HS-27A (cell line): ENCODE results near the gene PLCB1.
"Not testable (repeated sequence)": the region's sequence is repeated elsewhere in the genome, so short reads cannot be mapped to it uniquely, and the experiment has no call there.

Experiments
- DNase-seq: peaks from one replicate; pipeline ENCODE4 v3.0.0-alpha.2; 2012; ENCODE audit warnings: low read depth, missing footprints

PLCB1 gene

DNA sequence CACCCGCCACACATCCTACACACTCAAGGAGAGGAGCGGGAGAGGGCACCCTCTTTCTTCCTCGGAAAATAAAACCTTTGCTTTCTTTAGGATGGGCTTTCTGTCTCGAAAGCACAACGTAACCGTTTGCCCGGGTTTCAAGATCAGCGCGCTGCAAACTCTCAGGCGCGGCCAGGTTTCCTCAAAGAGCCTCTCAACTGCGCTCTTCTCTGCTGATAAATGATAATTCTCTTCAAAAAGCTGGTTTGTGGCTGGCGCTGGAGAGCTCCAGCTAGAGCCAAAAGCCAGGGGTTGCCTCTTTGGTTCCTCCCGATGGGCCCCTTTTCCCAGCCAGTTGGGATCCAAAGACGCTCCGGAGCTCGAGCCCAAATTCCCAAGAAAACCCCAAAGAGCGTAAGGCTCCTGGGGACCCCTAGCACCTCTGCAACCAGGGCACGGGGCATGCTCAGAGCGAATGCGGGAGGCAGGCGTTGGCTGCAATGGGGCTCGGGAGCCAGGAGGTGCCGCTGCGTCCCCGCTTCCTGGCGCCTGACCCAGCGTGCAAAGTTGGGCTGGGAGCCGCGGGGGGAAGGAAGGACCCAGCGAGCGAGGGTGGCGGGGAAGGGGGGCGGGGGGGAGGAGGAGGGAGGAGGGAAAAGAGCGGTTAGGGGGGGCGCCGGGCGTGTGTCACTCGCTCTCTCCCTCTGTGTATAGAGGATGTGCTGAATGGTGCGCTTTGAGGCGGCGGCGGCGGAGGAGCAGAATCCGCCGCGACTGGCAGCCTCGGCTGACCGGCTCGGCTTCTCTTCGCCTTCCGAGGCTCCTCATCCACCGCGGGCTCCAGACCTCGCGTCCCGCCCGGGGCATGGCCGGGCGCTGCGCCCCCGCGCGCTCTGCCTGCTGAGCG, at the start of gene PLCB1:
PLCB1 (plus strand) TSS at position 669 of the 886 bp plus-strand sequence. CDS start 386 bp downstream, outside the sequence.
- no peak for DNase-seq

DNA sequence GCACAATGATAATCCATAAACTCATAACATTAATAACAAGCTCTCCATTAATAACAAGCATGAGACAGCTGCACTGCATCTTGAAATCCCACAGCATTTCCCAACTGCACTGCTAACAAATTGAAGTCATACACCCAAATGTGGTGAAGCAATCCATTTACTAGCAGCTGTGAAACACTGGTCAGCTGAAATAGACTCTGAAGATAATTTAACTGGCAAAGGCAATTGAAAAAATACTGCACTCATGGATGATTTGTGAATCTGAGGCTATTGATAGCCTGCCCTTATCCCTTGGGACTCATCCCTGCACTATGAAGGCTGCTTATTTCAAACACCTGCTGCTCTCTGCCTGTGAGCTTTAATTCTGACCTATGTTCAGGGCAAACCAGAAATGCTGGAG, 49.1 kb upstream of the PLCB1 start:
- DNase-seq, result no peak

DNA sequence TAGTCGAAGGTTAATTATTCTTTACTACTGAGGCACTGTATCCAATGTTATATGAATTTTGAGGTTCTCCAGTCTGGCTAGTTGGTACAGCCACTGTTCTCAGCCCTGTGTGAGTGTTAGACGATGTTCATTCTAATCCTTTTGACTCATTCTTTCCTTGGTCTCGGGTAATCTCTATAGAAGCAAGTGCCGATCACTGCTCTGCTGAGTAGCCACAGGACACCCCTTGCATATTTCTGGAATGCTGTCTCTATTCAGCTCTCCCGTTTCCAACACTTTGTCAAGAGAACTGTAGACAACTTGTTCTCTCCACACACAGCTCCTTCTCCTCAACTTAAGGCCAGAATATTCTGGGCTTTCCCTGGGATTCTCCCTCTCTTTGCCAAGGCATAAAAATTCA, 42.4 kb upstream of the PLCB1 start:
- DNase-seq, result no peak

GRCh38 chr20:8094415-8094818, 37.6 kb upstream of the PLCB1 start:
- no peak for DNase-seq

DNA sequence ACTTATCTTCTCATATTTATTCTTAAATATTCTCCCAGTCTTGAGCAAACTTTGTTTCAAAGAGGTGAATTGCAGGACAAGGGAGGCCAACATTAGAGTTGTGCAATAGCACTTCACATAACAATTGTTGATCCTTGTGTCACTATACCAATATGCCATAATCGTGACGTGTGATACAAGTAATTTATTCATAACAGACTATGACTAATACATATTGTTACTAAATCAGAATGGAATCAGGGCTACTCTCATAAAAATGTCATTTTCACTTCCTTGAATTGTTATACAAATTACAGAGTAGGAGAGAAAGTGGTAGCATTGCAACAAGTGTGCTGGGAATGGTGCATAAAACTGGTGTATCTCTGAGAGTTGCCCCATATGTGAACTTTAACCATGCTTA, 37.2 kb upstream of the PLCB1 start:
- DNase-seq, result no peak

GRCh38 chr20:8095648-8096572, 36.2 kb upstream of the PLCB1 start:
- DNase-seq, result no peak

DNA sequence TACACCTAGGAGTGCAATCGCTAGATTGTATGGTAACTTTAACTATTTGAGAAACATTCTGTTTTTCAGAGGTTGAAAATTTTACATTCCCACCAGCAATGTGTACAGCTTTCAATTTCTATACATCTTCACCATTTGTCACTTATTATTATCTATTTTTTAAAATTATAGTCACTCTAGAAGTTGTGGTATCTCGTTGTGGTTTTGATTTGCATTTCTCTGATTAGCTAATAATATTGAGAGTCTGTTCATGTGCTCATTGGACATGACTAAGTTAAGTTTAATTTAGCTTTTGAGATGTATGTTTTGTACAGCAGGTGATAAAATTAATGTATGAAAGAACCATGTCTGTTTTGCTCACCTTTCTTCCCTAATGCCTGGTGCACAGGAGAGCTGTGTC, 34.8 kb upstream of the PLCB1 start:
- no peak for DNase-seq

DNA sequence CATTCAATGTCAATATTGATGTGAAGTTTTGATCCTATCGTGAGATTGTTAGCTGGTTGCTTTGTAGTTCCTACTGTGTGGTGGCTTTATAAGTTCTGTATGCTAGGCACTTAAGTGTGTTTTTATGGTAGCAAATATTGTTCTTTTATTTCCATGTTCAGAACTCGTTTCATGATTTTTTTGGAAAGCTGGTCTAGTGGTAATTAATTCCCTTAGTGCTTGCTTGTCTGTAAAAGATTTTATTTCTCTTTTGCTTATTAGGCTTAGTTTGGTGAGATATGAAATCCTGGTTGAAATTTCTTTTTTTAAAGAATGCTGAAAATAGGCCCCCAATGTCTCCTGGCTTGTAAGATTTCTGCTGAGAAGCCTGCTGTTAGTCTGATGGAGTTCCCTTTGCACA, 27.8 kb upstream of the PLCB1 start:
- DNase-seq, result no peak

- not testable (repeated sequence) for DNase-seq
These were observed 17.5 kb upstream of the PLCB1 start for GRCh38 chr20:8114612-8115011.

DNA sequence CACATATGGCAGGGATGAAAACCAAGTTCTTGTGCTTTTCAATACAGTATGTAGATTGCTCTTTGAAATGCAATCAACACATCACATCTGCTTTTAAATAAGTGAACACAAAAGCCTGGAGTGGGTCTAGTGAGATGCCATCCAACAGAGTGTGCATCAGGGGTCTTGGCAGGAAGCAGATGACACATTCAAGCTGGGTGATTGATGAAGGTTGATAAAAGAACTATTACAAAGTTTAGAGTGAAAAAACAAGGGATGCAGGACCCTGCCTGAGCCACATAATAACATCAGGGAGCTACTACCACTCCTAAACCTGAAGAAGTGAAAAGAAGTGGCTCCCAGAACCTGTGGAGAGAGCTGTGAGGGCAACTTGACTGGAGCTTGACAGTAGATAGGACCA, 16.6 kb upstream of the PLCB1 start:
- no peak for DNase-seq

DNA sequence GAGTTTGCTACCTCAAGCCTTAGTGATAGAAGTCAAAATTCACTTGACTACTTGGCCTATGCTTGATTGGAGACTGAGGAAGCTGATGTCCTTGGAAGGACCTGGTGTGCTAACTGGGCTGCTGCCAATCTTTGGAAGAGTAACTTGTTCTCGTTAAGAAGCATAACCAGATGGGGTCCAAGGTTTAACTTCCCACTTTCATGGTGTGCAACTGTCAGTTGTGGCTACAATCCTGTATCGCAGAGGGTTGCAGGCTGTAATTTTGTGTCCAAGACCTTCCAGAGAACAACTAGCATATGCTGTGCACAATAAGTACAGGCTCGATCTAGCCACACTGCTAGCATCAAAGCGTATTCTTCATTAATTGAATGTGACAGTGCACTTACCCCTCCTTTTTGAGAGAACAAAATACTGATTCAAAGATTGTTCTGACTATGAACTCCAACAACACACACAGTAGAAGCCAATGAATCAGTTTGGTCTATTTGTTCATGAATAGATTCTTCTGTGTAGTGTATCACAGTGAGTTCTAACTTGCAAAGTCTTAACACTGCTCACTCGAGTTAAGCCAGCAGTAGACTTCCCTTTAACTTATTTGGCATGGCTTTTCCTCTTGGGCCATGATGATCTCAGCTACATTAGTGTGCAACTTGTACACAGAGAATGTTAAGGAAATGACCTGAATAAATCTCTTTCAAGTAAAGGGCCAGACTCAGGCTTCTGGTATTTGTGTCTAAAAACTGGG, 15.8 kb upstream of the PLCB1 start:
- no peak for DNase-seq

GRCh38 chr20:8117636-8118035, 14.4 kb upstream of the PLCB1 start:
- no peak for DNase-seq

GRCh38 chr20:8118039-8118438, 14.0 kb upstream of the PLCB1 start:
- DNase-seq, result no peak

- no peak for DNase-seq
These were observed 13.3 kb upstream of the PLCB1 start for GRCh38 chr20:8118760-8119159.

DNA sequence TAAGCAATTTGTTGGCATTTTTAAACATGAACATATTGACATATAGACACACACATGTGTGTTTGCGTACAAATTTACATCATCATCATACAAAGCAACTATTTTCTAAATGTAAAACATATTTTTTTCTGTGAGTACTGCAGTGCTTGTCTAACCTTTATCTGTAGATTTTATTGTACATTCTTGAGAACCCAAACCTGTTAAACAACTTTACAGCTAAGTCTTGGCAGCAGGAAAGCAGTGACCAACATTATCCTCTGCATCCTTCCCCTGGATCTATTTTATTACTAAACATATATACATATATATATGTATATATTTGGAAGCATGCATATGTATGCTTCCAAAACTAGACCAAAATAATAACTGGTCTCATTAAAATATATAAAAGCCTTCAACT, 10.4 kb upstream of the PLCB1 start:
- no peak for DNase-seq

DNA sequence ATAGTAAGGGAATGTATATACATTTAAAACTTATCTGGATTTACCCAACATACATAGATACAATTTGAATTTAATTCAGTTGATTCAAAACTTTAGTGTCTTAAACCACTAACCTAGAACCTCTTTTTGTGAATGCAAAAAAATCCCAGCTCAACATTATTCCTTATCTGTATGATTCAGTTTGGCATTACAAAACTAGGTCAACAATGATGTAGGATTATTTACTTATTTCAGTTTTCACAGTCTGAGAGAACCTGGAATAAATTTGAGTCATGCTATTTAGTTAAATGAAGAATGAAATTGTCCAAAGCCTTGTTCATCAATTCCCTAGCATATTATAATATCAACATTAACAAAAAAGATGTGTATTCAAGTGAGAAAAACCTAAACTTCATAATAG, 7.4 kb upstream of the PLCB1 start:
- DNase-seq, result no peak

DNA sequence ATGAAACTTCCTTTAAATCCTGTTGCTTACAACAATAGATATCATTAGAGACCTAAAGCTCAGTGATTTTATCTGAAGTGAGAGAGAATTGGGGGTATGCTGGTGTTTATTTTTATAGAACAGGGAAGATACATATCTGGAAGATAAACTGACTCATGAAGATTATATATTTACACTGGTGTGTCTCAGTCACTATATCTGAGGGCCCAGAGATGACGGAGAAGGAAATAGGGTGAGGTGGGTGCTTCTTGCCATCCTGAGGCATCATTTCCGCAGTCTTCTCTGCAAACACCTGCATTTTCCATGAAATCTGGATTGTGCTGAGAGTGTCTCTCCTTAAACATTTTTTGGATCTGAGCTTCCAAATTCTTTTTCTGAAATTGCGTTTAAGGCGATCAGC, 5.9 kb upstream of the PLCB1 start:
- DNase-seq, result no peak

- DNase-seq, result no peak
These were observed 5.2 kb upstream of the PLCB1 start for GRCh38 chr20:8126841-8127378.

DNA sequence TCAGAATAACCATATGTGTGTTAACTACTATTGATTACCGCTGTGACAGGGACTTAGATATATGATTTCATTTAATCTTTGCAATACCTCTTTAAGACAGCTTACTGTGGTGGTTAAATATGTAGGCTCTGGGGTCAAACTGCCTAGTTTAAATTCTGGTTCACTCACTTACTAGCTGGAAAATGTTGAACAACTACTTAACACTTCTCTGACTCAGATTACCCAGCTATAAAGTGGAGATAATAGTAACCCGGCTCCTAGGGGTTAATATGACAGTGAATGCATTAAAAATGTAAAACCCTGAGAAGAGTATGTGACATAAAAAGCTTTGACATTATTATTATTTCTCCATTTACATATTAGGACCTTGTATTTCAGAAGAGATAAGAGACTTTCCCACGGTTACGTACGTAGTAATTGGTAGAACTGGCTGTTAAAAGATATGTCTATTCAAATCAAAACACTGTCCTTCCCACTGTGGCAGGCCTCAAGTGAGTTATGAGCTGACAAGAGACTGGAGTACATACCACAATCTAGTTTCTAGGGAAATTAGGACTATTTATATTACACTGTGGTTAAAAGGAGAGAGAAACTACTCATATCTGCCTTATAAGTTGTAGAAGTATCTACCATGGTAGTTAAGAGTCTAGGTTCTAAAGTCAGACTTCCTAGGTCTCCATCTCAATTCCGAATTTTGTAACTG, 4.4 kb upstream of the PLCB1 start:
- DNase-seq, result no peak

GRCh38 chr20:8128291-8129060, 3.6 kb upstream of the PLCB1 start:
- no peak for DNase-seq
